ENCODE data around the gene FNDC11. TPM values are rescaled to one million over a fixed set of nuclear protein-coding genes. Genes with fewer than 3 reads are reported as not detected.

Gene FNDC11
- total and polyA plus RNA-seq, 2 of the 13 experiments (the other 11 are each of a cell fraction or from before 2014, with no cell fraction given): 0.07 TPM; not detected in 1

DNA sequence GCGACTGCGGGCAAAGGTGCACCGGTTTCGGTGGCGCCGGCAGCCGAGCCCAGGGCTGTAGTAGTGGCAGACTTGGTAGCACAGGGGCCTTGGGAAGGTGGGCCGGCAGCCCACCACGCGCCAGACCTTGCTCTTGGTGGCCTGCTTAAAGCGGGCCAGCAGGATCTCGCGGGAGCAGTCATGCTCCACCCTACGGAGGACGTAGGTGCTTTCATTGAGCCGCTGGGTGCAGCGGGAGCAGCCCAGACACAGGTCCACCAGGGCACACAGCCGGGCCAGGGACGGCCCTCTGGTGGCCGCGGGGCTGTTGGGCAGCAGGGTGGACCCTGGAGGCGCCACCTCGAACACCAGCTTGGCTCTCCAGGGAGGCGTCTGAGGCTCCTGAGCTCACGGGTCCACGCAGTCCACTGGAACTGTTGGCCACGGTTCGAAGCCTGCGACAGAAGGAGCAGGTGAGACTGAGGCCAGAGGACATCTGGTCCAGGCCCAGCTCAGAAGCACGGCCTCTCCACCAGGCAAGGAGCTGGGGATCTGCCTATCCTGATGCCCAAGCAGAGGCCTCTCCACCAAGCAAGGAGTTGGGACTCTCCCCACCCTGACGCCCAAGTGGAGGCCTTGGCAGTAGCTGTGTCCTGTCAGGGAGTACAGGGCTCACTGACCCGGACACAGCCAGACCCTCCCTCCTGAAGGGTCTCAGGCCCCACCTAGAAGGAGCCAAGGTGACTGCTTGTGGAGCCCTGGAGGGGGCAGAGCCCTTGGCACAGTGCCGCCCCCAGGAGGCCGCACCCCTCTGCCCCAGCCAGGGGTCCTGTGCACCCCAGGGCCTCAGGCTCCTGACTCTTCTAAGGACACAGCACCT lies 19.1 kb downstream of the FNDC11 start (continued):
- no peak for TF ChIP-seq ZNF234 (CRISPR knock-in tag; conservative IDR thresholded peaks at IDR 0.05)
- no peak for TF ChIP-seq ZNF275 (CRISPR knock-in tag; IDR thresholded peaks at IDR 0.05; ENCODE audit: borderline replicate concordance)
- 0 out of 3 replicates have a peak, but pooled peaks have one; percentile 32 for TF ChIP-seq MXI1 (IDR thresholded peaks at IDR 0.05; ENCODE audit: borderline replicate concordance, low read depth, low read length)
- 0 out of 2 replicates have a peak, but pooled peaks have one; percentile 31 for TF ChIP-seq HDAC1 (CRISPR knock-in tag; IDR thresholded peaks at IDR 0.05)
- no peak; the same call in none of the 2 replicates for TF ChIP-seq ZNF280B (CRISPR knock-in tag; IDR thresholded peaks at IDR 0.05; ENCODE audit: borderline replicate concordance)
- TF ChIP-seq, protein P1, sequence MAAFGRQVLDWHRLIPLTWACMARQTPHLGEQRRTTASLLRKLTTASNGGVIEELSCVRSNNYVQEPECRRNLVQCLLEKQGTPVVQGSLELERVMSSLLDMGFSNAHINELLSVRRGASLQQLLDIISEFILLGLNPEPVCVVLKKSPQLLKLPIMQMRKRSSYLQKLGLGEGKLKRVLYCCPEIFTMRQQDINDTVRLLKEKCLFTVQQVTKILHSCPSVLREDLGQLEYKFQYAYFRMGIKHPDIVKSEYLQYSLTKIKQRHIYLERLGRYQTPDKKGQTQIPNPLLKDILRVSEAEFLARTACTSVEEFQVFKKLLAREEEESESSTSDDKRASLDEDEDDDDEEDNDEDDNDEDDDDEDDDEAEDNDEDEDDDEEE (CRISPR knock-in tag; IDR thresholded peaks at IDR 0.05): peak; percentile 44; the same call in 1 of the 2 replicates
- no peak for TF ChIP-seq ZNF547 (CRISPR knock-in tag; IDR thresholded peaks at IDR 0.05)
- TF ChIP-seq, protein P2, sequence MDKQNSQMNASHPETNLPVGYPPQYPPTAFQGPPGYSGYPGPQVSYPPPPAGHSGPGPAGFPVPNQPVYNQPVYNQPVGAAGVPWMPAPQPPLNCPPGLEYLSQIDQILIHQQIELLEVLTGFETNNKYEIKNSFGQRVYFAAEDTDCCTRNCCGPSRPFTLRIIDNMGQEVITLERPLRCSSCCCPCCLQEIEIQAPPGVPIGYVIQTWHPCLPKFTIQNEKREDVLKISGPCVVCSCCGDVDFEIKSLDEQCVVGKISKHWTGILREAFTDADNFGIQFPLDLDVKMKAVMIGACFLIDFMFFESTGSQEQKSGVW (CRISPR knock-in tag; IDR thresholded peaks at IDR 0.05; ENCODE audit: borderline replicate concordance): no peak
- no peak for TF ChIP-seq ZNF761 (CRISPR knock-in tag; conservative IDR thresholded peaks at IDR 0.05)
- peak; percentile 16; the same call in 1 of the 2 replicates for TF ChIP-seq TBX2 (CRISPR knock-in tag; IDR thresholded peaks at IDR 0.05; ENCODE audit: borderline replicate concordance)
- TF ChIP-seq ZNF224 (CRISPR knock-in tag; IDR thresholded peaks at IDR 0.05): peak; percentile 74; the same call in 1 of the 2 replicates
- peak; percentile 67; the same call in 1 of the 2 replicates for TF ChIP-seq ZBTB4 (CRISPR knock-in tag; IDR thresholded peaks at IDR 0.05; ENCODE audit: borderline replicate concordance)
- no peak for TF ChIP-seq HOXD1 (CRISPR knock-in tag; IDR thresholded peaks at IDR 0.05)
- 0 out of 2 replicates have a peak, but pooled peaks have one; percentile 27 for TF ChIP-seq ZNF546 (CRISPR knock-in tag; conservative IDR thresholded peaks at IDR 0.05)
- TF ChIP-seq ZSCAN30 (CRISPR knock-in tag; IDR thresholded peaks at IDR 0.05): no peak
- TF ChIP-seq, protein P3, sequence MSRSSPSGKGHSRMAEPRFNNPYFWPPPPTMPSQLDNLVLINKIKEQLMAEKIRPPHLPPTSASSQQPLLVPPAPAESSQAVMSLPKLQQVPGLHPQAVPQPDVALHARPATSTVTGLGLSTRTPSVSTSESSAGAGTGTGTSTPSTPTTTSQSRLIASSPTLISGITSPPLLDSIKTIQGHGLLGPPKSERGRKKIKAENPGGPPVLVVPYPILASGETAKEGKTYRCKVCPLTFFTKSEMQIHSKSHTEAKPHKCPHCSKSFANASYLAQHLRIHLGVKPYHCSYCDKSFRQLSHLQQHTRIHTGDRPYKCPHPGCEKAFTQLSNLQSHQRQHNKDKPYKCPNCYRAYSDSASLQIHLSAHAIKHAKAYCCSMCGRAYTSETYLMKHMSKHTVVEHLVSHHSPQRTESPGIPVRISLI (CRISPR knock-in tag; IDR thresholded peaks at IDR 0.05; ENCODE audit: borderline replicate concordance): no peak
- peak; percentile 43; the same call in 1 of the 2 replicates for TF ChIP-seq ZNF225 (CRISPR knock-in tag; IDR thresholded peaks at IDR 0.05)
- no peak for TF ChIP-seq PPARG (CRISPR knock-in tag; conservative IDR thresholded peaks at IDR 0.05)

Measured in HepG2 (cell line).